ENCODE measurements around the gene TMEM87B.

TMEM87B gene, protein sequence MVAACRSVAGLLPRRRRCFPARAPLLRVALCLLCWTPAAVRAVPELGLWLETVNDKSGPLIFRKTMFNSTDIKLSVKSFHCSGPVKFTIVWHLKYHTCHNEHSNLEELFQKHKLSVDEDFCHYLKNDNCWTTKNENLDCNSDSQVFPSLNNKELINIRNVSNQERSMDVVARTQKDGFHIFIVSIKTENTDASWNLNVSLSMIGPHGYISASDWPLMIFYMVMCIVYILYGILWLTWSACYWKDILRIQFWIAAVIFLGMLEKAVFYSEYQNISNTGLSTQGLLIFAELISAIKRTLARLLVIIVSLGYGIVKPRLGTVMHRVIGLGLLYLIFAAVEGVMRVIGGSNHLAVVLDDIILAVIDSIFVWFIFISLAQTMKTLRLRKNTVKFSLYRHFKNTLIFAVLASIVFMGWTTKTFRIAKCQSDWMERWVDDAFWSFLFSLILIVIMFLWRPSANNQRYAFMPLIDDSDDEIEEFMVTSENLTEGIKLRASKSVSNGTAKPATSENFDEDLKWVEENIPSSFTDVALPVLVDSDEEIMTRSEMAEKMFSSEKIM

DNA sequence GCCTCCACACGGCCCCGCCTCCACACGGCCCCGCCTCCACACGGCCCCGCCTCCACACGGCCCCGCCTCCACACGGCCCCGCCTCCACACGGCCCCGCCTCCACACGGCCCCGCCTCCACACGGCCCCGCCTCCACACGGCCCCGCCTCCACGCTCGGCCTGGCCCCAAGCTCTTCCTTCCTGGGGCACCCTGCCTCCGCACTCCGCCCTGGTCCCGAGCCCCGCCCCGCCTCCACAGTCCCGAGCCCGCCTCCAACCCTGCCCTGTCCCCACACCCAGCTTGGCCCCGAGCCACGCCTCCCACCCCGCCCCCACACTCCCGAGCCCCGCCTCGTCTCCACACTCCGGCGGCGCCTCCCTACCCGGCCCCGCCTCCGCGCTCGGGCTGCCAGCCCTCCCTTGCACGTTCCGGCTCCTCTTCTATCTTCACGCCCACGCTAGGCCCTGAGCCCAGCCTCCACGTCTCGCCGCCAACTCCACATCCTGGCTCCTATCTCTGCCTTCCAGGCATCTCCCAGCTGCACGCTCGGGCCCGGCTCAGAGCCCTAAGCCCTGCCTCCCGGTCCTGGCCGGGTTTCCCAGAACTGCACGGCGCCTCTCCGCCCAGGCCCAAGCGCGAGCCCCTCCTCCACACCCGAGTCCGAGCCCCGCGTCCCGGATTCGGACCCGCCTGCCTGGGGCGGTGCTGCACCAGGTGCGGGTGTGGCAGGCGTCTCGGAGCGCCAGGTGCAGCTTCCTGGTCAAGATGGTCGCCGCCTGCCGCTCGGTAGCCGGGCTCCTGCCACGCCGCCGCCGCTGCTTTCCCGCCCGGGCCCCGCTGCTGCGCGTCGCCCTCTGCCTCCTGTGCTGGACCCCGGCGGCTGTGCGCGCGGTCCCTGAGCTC lies at the start of gene TMEM87B:
TMEM87B (plus strand) TSS at position 423 of the 883 bp plus-strand sequence; CDS start at position 746, 323 bp downstream.
- peak; percentile 97 for DNase-seq

DNA sequence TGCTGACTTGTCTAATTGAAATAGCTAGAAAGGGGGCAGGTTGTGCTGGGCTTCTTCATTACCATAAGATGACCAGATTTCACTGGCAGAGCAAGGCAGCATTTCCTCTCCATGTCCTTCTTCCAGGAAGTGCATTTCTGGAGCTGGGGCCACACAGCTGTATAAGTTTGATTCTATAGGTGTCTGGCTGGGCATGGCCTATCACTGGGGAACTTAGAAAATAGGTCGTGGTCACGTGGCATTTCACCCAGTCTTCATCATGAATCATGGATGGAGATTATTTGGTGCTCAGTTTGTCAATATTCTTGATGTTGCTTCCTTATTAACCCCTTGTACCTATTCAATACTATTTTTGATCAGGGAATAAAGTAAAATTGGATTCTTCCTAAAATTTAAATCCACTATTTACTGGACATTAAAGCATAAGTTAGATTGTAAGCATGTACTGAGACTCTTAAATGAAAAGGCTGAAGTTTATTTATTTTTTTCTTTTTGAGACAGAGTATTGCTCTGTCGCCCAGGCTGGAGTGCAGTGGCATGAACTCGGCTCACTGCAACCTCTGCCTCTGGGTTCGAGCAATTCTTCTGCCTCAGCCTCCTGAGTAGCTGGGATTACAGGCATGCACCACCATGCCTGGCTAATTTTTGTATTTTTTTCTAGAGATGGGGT lies 49.5 kb upstream of the TMEM87B start:
- DNase-seq, result no peak

DNA sequence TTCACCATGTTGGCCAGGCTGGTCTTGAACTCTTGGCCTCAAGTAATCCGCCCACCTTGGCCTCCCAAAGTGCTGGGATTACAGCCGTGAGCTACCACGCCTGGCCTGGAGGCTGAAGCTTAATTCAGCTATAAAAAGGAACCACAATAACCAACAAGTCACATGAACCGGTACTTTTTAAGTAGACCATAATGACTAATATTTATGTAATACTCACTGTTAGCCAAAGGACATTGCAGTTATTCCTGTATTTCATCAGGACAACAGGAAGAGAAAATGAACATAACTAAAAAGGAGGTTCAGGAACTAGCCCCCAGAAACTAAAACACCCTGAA lies 49.0 kb upstream of the TMEM87B start:
- DNase-seq, result peak; percentile 86

DNA sequence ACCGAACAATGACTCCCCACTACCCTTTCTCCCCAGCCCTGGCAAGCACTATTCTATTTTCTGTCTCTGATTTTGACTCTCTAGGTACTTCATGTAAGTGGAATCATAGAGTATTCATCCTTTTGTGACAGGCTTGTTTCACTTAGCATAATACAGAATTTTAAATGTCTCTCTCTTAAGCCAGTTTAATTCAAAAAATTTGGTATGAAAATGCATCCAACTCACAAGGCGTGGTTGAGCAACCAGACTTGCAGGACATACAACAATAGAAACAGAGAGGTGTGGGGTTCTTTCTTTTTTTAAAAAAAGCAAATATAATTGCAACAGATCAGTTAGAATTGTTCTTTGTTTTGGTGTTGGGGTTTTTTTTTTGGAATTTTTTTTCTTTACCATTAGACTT lies 47.6 kb upstream of the TMEM87B start:
- DNase-seq, result no peak

DNA sequence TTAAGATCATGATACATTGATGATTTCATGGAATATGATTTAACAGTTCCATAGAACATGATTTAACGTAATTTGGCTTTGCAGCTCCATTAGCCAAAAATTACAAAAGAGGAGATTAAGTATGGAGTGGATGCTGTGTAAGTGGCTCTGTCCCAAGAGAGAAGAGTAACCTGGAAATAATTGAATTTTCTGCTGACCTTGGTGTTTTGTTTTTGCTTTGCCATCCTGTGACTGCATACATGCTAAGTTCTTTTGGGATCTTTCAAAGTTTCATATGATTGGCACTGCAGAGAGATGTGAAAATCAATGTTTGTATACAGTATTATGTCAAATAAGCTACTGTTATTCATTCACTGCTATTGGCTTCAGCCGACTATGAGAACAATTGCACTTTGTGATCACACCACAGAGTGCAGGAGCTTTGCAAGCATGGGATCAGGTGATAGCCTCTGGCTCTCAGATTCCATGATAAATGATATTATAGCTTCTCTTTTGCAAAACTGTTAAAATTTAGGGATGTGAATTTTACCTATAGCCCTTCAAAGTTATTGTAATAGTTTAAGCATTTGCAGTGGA lies 46.1 kb upstream of the TMEM87B start:
- no peak for DNase-seq

DNA sequence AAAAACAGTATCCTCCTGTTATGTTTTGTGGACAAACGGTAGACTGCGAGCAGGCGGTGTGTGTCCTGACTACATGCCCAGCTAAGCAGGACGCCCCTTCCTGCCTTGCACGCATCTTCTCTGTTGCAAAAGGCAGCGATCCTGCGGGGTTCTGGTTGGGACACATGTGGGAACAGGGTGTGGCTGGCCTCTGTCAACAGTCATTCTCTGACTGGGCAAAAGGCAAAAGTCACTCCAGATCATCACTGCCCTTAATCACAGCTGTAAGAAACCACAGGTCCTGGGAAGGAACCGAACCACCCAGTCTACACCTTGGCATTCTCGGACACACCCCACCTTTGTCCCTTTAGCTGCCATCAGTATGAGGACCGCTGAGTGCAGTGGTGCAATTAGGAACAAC lies 44.3 kb upstream of the TMEM87B start:
- DNase-seq, result no peak

DNA sequence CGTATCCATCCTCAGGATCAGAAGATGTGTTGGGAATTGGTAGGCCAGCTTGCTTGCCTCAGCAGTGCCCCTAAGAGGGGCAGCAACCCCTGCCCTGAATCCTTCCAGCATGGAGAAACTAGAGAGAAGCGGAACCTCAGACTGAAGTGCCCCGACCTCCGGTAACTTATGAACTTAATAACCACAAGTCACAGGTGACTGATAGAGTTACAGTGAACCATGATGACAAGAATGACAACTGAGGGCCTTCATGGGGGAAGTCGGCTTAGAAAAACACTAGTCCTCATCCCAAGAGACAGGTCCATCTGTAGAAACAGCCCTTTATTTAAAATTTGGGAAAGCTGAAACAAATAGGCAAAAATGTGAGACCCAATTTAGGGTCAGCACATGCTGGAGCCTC lies 42.5 kb upstream of the TMEM87B start:
- DNase-seq, result no peak

DNA sequence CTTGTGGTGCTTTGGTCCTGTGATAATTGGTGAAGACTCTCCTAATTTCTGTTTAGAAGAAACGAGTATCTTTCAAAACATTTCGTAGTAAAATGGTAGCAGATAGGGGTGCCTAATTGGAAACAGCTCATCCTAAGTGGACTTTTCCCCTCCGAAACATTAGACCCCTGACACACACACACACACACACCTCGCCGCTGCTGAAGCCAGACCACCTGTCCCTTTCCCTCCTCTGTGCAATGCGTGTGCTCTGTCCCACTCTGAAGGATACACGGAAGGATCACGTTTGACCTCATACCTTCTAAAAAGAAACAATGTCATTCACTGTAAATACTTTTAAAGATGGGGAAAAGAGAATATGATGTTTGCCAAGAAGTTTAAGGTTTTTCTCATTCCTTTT lies 36.2 kb upstream of the TMEM87B start:
- no peak for DNase-seq

DNA sequence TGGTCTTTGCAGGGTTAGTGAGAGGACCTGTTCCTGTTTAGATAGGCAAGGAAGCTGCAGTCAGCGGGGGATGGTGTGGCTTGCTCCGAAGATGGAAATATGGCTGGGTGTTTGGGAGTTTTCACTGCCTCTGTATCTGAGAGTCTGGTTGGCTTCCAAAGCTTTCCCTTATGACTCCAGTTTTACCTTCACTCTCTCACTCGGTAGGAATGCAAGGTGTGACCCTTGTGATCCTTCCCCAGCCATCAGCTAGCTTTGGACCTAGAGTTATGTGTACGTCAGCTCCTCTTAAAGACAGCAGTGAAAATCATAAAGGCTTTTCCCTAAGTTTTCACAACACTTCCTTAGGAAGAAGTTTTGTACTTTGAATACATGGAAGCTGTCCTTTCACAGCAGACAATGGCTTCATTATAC lies 35.5 kb upstream of the TMEM87B start:
- no peak for DNase-seq

DNA sequence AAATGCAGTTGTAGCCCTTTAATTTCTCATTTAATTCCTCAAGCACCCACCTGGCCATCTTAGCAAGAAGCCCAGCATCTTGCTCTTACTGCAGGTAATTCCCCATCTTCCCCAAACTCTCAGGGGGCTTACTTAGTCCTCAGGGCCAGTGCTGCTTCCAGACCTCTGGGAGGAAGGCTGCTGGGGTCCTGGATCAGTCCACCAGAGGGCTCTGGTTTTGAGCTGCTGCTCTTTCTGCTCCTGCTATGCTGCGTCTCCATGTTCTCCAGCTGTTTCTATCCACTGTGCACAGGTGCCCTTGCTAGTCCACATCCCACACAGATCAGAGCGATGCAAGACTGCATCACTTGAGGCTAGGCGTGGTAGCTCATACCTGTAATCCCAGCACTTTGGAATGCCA lies 34.5 kb upstream of the TMEM87B start:
- no peak for DNase-seq

DNA sequence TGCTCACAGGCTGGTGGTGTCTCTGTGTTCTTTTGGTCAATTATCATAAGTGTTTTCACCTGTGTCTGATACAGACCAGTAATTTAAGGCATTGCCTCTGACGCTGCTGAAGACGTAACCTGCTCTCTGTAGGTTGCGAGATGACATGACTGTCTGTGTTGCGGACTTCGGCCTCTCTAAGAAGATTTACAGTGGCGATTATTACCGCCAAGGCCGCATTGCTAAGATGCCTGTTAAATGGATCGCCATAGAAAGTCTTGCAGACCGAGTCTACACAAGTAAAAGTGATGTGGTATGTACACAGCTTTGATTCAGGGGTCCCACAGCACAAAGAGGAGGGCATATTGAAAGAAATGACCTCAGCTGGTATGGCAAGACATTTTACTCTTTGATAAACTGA lies 33.8 kb upstream of the TMEM87B start:
- DNase-seq, result no peak

DNA sequence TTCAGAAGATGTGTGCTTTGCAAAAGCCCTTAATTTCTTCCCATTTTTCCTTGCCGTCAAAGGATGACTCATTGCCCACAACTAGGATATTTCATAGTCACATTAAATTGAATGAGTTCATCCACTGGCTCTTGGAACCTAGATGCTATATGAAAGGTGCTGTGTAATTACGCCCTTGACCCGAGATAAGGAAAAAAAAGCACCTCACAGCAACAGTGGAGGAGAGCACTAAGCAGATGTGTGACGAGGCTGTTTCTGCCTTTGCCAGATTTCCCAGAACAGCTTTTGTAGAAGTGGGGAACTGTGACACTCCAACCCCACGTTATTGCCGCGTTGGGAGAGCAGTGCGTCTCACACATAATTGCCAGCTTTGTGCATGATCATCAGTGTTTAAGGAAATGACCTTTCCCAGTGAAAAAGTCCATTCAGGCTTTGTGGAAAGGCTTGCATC lies 33.3 kb upstream of the TMEM87B start:
- DNase-seq, result peak; percentile 27

DNA sequence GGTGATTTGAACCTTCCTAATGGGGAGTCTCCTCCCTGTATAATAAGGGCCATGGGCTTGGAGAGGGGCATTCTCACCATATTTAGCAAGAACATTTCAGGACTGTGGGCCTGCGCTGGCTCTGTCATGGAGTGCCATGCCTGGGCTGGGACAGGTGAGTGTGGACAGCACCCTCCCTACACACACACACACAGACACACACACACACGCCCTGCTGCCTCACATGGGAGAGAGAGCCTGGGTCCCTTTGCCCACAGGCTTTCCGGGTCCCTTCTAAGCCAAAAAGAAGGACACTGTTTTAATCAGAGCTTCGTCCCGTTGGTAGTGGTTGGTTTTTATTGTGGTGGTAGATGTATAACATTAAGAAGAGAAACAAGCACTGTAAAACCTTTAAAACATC lies 31.4 kb upstream of the TMEM87B start:
- no peak for DNase-seq

DNA sequence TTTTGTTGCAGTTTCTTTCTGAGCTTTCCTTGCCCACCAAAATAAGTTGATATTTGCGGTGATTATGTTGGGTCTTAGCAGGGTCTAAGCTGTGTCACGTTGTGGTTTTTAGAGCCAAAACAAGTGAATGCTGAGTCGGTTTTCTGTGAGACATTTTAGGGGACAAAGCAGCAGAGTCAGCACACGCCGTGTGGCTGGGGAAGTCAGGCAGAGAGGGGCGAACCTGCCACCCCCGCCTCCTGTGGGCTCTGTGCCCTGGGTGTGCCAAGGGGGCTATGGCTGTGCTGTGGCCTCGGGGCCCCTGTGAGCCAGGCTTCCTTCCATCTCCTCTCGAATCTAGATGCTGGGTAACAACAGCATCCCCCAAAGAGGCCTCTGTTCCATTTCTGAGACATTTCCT lies 30.8 kb upstream of the TMEM87B start:
- no peak for DNase-seq

DNA sequence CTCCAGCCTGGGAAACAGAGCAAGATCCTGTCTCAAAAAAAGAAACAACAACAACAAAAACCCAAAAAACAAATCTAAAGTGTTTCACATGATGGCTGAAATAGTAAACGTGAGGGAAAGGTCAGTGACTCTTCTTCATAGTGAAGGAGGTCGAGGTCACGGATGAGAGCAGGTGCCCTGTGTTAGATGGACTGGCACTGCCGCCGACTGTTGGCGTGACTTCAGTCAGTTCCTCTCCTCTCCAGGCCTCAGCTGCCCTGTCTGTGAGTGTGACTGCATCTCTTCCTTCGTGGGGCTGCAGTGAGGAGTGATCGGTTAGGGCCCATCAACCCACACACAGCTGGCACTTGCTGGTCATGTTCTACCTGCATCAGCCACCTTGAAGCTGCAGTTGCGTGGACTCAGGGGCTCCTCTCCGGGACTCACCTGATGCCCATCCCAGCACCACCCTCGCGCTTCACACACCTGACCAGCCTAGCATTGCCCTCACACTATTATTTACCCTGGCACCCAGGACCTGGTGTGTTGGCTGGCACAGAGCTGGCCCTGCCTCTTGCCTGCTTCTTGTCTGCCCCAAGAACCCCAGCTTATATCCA lies 30.1 kb upstream of the TMEM87B start:
- DNase-seq, result no peak

DNA sequence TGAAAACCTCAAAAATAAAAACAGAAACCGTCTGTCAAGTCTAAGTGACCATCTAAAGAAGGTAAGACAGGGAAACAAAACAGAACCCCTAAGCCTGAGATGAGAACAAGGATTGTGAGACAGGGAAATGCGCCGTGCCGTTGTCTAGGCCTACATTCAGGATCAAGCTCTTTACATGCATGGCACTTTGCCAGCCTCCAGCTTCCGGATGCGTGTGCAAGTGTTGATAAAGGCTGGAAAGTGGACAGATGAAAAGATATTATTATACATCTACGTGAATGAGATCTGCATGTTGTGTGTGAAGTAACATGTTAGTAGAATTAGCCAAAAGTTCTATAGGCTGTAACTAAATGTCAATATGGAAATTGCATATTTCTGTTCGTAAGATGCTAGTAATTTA lies 28.6 kb upstream of the TMEM87B start:
- no peak for DNase-seq

DNA sequence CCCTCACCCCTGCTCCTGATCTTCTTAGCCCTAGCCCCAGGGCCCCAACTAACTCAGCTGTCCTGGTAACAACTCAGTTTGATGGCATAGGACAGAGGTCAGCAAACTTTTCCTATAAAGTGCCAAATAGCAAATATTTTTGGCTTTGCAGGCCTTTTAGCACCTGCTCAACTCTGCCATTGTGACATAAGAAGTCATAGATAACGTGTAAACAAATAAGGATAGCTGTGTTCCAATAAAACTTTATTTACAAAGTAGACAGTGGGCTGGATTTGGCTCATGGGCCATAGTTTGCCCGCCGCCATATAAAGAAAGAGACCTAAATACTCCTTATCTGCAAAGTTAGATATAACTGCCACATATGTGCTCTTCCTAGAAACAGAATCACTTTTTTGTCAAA lies 27.3 kb upstream of the TMEM87B start:
- no peak for DNase-seq

DNA sequence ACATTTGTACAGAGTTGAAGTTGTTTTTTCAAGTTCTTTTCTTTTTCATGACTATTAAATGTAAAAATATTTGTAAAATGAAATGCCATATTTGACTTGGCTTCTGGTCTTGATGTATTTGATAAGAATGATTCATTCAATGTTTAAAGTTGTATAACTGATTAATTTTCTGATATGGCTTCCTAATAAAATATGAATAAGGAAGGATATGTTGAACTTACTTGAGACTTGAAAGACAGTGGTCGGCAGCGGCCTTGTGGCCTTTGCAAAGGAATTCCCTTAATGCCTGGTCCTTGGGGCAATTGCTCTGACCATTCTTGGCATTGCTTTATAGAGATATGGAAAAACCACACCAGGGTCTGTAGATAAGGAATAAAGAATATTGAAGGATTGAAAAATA lies 25.9 kb upstream of the TMEM87B start:
- no peak for DNase-seq

DNA sequence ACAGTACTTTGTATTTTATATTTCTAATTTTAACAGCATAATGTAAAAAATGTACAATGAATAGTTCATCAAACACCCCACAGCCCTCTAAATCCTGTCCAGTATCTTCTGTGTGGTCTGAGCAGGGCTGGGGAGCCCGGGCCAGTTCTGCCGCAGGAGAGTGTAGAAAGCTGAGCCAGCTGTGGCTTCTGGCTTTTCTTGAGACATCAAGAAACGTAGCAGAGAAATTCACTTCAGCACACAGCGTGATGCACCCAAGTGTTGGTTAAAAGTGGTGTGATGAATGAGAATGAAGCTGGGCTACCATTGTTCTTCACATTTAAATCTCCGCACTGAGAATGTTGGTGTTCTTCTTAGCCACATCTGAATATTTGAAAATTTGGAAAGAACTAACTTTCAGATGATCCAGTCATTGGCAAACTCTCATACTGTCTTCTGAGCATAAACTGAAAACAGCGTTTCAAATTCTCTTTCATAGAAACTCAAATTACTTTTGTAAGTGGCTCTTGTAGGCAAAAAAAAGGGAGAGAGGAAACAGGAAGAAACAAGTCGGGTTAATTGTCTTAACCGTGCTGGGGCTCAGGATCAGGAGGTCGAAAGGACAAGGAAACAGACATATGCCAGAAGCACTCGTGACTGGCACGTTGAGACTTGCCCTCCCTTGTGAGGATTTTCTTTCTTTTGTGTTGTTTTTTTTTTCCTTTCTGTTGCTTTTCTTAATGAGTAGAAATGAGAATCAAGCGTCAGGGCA lies 23.4 kb upstream of the TMEM87B start:
- no peak for DNase-seq

DNA sequence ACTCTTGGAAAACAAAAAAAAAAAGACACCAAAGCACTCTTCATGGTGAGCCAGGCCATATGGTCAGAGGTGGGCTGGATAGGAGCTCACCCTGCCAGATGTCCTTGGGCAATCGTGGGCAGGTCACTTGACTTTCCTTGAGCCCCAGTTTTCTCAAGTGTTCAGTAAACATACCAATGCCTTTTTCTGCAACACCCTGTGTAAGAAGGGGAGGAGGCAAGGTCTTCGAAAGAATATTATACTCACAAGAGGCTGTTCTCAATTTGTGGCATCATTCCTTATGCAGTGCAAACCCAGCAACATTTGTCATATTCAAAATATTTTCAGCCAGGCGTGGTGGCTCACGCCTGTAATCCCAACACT lies 22.9 kb upstream of the TMEM87B start:
- DNase-seq, result peak; percentile 20

DNA sequence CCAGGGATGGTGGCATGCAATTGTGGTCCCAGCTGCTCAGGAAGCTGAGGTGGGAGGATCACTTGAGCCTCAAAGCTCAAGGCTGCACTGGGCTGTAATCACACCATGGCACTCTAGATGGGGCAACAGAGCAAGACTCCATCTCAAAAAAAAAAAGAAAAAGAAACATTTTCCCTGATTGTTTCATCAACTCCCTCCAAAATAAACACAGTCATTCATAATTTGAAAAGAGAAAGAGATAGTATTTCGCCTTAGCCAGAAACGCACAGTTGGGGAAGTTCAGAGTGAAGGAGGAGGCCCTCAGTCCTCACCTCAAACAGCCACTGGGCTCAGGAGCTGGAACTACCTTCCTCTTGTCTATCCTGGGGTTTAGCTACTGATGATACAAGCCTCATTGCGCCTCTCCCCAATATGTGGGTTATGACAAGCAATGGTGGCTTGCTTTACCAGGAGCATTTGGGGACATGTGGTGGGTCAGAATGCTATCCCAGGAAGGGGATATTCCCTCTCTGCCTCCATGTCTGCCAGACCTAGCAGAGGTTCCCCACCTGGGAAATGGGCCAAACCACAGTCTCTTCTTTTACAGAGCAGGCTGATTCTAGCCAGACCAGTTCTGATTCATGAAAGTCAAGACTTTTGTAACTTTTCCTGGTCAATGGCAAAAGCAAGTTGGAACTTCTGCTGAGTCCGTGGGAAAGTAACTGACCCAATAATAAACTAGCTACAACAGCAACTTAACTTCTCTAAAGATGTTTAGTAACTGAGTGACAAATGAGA lies 22.2 kb upstream of the TMEM87B start:
- DNase-seq, result peak; percentile 51
